ENCODE results near the gene RPUSD3.

DNA sequence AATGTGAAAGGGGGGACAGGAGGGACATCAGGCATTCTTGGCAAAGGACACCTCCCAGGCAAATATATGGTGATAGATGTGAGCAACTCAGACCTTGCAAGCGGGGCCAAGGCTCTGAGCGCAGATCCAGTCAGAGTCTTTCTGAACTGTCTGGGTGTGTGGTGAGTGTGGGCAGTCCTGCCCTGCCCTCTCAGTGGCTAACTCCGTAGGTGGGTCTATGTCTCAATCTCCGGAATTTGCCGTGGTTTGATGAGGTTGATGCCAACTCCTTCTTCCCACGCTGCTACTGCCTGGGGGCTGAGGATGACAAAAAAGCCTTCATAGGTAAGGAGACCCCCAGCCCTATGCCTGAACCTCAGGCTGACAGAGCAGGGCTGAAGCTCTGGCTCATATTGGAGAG is 26.4 kb downstream of the RPUSD3 start:
- no peak for TF ChIP-seq CTCF (IDR thresholded peaks at IDR 0.05)
- no peak for TF ChIP-seq POLR2A (IDR thresholded peaks at IDR 0.05)

Measured in lower leg skin (tissue), 3 donors.